Stimulated activated CD4-positive, alpha-beta T cell treated with anti-CD3 and anti-CD28 coated beads, Interleukin-15, amount 100 ng/mL, for 1 hour (primary cell): Measurements from ENCODE around the gene NOC3L.

Source experiments
- DNase-seq, 2 donors: peaks; one replicate each; pipeline ENCODE4 v3.0.0-alpha.2; 2020; ENCODE audit warnings: low read depth in 1 of 2, low spot score in 1 of 2

NOC3L gene

DNA sequence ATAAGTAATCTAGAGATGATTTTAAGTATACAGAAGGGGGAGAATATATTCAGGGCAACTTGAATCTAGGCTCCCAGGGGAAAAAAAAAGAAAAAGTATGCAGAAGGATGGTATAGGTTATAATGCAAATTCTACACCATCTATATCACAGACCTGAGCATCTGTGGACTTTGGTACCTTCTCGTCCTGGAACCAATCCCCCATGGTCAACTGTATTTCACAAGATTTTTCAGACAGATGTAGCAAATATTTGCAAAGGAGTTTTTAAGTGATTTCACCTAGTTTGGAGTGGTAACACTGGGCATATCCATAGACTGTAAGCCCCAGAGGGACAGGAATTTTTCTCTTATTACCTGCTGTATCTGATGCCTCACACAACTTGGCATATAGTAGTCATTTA is 58.8 kb downstream of the NOC3L start:
- no peak for DNase-seq

DNA sequence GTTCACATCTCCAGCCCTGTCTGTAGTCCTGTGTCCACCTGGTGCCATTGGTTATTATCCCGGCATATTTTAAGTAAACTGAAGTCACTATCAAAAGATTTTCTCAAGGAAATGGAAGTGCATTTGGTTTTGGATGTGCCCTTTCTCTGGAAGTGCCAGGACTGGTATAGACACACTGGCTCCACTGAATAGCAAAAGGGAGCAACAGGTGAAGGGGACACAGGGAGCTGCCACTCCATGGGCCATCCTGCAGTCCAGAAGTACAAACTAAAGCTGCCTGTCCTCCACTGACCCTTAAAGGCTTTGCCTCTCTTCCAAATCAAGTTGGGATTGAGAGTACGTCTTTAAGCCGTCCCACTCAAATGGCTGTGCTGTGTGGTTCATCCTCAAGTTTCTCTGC is 62.7 kb downstream of the NOC3L start:
- DNase-seq = no peak

DNA sequence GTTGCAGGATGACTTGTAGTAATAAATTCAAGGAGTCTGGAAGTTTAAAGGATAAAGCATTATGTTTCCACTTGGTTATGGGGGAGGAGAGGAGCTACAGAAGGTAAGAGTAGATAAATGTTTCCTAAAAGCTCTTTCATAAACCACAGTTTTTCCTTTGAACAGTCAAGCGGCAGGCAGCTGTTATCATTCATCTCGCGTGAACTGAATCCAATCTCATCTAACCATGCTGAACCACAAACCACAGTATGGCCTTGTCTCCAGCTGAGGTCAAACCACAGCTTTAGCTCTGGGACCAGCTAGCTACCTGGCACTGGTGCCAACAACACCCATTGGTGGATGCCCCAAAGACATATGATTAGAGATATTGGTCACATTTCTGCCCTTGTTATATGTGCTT is 63.3 kb downstream of the NOC3L start:
- no peak for DNase-seq

DNA sequence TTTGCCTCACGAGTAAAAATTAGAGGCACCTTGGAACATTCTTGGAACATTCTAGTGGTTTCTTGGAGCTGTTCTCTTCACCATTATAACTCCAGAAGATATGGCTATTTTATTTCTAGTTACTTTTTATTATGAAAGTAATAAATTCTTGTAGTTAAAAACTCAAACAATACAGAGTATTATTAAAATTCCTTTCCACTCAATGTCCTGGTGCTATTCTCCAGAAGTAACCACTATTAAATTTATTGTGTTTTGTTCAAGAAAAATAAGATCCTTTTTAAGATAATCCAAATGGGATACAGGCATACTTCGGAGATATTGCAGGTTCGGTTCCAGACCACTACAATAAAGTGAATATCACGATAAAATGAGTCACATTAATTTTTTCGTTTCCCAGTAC is 68.6 kb downstream of the NOC3L start:
- DNase-seq = no peak

DNA sequence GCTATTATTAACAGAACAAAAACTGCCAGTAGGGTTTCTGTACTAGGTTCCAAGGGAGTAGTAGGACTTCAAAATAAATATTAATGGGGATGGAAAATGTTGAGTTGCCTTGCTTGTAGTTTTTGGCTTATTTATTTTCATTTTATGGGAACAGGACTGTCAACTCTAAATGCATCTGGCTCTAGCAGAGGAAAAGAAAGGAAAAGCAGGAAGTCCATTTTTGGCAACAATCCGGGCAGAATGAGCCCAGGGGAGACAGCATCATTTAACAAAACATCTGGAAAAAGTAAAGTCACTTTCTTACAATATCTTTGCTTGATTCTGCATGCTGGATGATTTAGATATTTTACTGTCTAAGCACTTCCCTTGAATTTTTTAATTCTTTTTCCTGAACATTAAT is 69.4 kb downstream of the NOC3L start:
- no peak for DNase-seq

DNA sequence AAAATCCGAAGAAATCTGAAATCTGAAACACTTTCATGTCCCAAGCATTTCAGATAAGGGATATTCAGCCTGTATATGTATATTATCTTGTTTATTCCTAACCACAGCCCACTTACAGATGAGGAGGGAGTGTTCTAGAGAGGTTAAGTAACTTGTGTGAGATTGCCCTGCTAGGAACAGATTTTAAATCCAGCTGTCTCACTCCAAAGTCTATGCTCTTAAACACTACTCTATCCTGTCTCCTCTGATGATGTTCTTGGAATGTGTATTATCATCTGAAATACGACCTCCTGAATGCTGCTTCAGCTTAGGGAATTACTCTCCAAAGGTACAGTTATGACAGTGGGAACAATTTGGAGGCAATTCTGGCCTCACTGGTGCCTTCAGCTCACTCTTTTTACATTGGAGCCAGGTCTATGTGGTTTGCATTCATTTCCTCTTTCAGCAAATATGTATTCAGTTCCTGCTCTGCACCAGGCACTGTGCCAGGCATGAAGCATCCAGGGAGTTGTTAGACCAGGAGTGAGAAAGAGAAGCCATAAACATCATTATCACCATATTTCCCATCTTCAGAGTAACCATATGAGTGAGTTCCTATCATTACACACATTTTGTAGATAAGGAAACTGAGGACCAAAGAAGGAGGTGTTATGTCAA is 70.2 kb downstream of the NOC3L start:
- no peak for DNase-seq

DNA sequence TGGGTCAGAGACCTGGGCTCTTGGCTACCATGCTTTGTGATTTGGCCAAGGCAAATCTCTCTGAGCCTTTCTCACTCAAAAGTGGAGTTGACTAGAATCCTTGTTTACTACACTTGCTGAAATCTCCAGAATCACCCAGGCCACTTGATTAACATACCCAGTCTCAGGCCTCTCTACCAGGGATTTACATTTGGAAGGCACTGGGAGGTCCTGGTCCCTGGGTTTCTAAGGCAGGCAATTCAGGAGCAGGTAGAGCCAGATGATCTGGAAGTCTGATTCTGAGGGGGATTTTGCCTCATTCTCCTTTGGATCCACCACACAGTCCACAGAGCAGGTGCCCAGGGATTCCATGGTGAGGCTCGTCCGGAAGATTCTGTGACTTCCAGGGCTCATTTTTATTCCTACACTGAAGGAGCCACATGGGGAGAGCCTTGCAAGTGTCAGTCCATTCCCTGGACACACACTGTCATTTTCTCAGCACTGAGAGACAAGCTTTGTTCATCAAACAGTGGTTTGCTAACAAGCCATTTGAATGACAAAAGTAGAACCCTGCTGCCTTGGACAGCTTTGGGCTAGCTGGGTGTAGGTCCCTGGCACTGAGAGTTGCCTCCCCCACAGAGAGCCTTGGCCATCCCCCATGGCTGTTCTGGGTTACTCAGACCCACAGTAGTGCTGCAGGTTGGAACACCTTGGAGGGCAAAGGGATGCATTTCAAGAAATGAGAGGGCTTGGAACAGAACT is 74.2 kb downstream of the NOC3L start:
- DNase-seq = no peak

DNA sequence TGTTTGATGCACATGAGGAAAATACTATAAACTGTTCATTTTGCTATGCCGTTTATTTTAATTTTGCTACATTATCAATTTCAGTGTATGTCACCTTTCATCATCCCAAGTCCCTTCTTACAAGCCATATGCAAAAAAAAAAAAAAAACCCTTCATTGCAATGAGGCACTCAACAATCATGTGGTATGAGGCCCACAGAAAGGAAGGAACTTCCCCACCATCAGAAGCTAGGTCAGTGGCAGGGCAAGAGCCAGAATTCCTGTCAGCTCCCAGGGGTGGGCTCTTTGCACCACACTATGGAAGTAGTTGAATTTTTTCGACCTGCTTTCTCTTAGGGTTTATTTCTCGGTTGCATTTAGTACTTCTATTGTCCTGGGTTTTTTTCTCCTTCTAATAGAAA is 75.4 kb downstream of the NOC3L start:
- DNase-seq = no peak

DNA sequence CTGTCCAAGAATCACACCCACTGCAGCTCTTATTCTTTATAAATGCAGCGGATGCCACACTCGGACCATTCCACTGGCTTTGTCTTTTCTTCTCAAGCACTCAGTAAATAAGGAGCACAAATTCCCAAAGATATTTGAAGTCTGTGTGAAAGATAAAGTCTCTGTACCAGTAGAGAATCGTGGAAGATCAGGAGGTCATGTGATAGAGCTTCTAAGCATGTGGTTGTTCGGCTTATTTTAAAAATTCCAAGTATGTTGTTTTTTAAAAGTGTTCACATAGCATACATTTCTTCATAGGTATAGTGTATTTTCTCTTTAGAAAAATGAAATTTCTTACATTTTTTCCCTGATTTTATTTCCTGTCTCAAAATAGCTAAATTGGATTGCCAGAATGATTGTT is 75.8 kb downstream of the NOC3L start:
- DNase-seq = no peak

DNA sequence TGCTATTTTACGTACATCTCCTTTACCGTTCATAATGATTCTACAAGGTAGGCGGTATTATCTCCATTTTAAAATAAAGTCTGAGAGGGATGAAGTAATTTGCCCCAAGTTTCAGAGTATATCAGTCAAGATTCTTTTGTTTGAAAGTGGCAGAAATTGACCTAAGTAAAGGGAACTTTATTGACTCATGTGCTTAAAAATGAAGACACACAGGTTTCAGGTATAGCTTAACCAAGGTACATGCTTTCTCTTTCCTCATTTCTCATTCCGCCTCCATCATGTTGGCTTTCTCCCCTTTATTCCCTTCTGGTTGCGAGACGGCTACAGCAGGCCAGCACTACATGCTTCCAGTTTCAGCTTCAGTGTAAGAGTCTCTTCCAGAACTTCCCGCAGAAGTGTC is 77.5 kb downstream of the NOC3L start:
- DNase-seq = no peak
